Stimulated activated CD8-positive, alpha-beta memory T cell treated with anti-CD3 and anti-CD28 coated beads, Interleukin-15, amount 100 ng/mL, for 1 hour (primary cell): ENCODE measurements around the gene CGGBP1.
"Not testable (repeated sequence)": the region's sequence is repeated elsewhere in the genome, so short reads cannot be mapped to it uniquely, and the experiment has no call there.

ENCODE experiments used
- DNase-seq: peaks from one replicate; pipeline ENCODE4 v3.0.0-alpha.2; 2020; ENCODE audit warnings: low read depth

The CGGBP1 gene

DNA sequence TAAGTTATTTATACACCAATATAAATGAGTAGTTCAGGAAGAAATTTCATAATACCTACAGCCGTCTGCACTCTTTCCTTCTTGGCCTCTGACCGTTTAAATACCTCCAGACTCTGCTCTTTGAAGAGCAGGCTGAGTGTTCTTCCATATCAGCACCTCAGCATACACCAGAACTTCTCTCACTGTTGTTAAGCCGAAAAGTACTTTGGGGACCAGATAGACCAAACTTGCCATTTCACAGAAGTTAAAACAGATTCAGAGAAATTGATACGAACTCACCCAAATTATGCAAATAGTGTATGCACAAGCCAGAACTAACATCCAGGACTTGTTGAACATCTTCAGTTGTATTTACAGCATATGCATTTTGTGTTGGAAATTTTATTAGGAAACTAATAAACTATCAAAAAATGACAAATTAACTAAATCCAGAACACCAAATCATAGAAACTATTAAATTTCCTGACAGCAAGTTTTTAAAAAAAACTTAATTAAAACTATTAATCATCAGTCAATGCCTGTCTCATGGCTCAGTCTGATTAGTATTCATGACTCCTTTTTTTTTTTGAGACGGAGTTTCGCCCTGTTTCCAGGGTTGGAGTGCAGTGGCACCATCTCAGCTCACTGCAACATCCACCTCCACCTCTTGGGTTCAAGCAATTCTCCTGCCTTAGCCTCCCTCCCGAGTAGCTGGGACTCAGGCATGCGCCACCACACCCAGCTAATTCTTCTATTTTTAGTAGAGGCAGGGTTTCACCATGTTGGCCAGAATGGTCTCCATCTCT, 24.1 kb downstream of the CGGBP1 start:
- no peak for DNase-seq

DNA sequence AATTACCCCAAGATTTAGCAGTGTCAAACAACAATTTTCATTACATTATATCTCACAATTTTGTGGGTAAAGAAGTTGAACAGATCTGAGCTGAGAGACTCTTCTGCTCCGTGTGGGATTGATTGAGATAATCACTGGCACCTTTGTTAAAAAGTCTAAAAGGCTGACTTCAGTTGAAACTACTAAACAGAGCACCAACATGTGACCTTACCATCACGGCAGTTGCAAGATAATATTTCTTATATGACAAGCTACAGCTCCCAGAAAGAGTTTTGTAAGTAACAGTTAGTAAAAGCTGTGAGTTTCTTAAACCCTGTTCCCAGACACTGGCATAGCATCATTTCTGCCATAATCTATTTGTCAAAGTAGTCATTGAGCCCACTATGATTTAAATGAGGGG, 25.0 kb downstream of the CGGBP1 start:
- no peak for DNase-seq

DNA sequence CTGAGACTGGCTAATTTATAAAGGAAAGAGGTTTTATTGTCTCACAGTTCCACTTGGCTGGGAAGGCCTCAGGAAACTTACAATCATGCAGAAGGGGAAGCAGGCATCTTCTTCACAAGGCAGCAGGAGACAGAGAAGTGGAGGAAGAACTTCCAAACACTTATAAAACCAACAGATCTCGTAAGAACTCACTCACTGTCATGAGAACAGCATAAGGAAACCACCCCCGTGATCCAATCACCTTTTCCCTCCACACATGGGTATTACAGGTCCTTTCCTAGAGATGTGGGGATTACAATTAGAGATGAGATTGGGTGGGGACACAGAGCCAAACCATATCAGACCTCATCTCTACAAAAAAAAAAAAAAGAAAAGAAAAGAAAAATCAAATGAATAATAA, 25.7 kb downstream of the CGGBP1 start:
- DNase-seq = no peak

DNA sequence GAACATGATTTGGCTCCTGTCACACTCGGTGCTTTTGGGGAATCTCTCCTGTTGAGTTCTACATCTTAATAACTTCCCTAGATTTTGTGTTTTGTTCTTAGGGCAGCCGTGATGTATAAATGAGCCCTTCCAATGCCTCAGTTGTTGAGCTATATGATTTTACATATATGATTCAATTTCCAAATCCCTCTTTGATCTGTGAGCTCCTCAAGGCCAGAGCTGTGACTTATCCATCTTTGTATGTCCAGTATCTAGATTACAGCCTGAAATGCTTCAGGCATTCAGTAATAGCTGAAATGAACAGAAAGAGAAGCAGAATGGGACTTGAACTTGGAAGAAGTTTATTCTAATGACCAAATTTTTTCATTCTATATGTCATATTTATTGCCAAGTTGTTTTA, 26.6 kb downstream of the CGGBP1 start:
- no peak for DNase-seq

DNA sequence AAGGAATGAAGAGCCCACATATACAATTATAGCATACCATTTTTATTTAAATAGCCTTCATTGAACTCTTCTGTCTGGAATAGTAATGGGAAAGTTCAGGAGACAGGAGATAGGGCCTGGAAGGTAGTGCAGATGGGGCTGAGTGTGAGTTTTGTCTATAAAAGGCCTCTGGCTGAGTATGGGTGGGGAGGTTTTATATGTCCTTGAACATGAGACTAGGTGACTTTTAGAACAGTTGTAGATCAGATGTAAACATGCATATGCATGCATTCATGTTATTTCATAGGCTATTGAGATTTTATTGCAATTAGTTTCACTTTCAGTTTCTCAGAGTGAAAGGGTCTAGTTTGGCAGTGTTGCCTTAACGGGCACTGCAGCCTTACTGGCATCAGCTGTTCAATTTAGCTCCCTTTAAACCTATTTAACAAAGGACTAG, 27.1 kb downstream of the CGGBP1 start:
- no peak for DNase-seq

DNA sequence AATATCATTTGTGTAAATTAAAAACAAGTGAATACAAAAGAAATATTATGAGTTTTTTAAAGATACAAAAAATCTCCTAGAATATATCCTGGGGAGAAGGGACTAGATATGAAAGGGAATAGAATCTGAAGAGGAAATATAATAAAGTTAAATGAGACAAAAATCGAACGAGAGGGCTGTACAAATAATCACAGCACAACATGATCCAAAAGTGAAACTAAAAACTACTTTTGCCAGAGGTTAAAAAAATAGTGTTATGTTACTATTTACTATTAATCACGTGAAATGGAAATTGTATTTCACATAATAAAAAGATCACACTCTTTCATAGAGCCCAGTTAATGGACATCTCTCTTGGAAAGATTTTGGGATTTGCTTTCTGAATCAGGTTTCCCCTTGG, 28.6 kb downstream of the CGGBP1 start:
- no peak for DNase-seq

DNA sequence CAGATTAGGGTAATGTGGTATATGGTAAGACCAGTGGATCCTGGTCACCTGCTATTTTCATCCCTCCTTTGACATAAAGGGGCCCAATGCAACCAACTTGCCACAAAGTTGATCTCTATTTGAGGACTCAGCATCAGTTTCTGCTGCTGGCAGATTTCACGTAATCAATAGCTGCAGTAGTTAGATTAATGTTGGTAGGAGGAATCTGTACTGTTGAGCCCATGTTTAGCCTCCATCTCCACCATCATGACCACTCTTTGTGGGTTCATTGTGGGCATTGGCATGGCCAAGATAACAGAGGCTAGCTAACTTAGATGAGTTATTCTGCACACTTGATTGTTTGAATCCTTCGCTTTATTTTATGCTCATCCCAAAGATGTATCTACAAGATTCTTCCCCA, 29.9 kb downstream of the CGGBP1 start:
- no peak for DNase-seq

DNA sequence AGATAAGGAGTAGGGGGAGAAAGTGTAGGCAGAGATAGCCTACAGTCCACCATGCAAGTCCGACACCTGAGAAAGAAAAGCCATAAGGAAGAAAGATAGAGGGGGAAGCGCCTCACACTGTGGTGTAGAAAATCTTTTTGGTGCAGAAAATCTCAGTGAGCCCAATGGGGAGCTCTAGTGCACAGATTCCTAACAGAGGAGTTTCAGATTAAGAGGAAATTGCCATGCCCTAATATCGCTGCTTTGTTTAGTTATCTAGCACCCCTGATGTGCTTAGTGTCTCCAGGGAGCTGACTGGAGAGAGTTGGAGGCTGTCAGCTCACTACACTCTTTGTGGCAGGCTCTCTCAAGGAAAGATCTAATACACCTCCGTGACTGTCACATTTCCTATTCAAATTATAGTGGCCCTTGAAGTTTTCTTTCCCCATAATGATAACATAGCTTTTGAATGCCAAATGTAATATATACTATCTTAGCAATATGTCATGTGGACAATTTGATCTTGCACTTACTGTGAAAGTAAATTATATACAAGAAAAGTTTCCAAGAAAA, 33.7 kb downstream of the CGGBP1 start:
- no peak for DNase-seq

DNA sequence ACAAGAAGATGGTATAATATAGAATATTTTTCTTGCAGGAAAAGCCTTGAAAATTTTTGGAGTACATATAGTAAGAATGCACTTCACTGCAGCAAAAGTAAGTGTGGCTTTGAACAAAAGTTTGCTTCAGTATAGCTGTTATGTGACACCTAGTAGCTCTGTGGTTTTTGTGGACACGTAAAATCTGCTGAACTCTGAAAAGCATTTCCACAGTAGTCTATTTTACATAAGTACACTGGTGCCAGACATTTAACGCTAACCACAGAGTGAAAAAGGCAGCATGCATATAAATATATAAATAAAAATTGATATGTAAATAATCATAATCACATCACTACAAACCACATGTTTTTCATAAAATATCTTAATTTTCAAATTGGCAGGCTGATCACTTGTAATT, 39.8 kb downstream of the CGGBP1 start:
- DNase-seq = no peak

DNA sequence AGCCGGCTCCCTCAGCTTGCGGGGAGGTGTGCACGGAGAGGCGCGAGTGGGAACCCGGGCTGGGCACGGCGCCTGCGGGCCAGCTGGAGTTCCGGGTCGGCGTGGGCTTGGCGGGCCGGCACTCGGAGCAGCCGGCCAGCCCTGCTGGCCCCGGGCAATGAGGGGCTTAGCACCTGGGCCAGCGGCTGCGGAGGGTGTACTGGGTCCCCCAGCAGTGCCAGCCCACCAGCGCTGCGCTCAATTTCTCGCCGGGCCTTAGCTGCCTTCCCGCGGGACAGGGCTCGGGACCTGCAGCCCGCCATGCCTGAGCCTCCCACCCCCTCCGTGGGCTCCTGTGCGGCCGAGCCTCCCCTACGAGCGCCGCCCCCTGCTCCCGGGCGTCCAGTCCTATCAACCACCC, 43.1 kb downstream of the CGGBP1 start:
- not testable (repeated sequence) for DNase-seq

DNA sequence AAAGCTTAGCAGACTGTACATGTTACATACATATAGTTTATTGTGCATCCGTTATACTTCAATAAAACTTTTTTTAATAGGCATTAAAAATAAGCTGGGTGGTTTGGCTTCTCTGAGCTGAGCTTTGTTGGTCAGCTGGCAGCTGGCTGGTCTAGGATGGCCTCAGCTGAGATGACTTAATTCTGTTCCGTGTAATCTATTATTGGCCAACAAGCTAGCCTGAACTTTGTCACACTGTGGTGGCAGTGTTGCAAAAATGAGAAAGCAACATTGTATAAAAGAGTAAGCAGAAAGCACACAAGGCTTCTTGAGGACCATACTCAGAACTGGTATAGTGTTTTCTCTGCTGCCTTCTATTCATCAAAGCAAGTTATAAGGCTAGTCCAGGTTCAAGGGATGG, 45.2 kb downstream of the CGGBP1 start:
- no peak for DNase-seq

DNA sequence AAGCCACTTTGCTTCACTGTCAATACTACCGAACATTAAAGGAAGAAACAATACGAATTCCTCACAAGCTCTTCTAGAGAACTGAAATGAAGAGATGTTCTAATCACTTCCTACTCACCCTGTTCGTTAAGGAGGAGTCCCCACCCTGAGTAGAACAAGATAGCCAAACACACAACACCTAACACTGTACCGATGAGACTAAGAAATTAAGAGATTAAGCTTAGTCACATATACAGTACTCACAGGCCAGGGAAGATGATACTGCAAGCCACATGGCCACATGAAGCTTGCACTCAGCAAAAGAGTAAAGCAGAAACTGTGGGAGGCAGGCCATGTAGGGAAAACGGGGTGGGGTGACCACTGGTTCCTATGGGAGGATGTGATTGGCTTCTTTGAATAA, 48.0 kb downstream of the CGGBP1 start:
- no peak for DNase-seq

DNA sequence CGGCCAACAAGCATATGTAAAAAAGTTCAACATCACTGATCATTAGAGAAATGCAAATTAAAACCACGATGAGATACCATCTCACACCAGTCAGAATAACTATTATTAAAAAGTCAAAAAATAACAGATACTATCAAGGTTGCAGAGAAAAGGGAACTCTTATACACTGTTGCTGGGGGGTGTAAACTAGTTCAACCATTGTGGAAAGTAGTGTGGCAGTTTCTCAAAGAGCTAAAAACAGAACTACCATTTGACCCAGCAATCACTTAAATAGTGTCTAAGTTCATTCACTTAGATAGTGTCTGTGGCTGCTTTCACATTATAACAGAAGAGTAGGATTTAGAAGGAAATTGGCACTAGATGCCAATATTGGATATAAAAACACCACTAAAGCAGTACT, 49.7 kb downstream of the CGGBP1 start:
- no peak for DNase-seq

DNA sequence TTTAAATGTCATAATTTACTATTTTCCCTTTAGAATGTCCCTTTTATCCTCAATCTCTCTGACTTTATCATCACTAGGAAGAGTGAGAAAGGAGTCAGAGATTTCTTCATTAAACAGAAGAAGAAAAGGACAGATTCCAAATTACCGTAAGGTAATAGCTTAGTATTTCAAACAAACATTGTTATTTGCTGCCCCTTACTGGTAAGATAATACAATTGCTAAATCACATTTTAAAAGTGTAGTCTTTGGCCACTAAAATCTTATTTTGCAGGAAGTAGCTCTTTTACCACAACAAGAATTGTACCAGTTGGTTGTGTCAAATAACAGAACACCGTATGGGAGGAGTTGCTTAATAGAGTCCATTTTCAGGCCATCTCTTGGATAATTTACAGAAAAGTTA, 53.7 kb downstream of the CGGBP1 start:
- no peak for DNase-seq

DNA sequence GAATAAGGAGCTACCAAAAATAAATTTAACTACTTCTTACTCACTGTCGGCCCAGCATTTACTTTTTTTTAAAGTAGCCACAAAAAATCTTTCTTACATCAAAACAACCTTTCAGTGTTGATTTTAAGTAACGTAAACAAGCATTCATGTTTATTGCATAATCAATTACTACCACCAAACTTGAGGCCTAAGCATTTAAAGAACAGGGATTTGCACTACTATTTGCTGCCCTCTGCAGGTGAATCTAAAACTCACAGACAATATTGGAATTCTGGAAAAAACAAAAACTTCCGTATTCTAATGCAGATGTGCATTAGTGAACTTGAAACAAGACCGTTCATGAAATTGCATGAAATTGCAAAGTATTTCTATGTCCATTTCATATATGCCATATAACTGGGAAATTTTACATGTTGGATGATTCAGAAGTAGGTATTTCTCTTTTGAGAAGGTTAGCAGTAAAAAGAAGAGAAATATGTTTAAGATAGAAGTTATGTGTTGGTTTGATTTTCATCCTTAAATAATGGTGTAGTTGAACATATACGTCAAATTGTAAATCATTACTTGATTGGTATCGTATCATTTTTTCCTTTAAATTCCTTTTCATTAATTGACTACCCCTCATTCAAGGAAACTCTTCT, 55.6 kb downstream of the CGGBP1 start:
- DNase-seq = no peak

DNA sequence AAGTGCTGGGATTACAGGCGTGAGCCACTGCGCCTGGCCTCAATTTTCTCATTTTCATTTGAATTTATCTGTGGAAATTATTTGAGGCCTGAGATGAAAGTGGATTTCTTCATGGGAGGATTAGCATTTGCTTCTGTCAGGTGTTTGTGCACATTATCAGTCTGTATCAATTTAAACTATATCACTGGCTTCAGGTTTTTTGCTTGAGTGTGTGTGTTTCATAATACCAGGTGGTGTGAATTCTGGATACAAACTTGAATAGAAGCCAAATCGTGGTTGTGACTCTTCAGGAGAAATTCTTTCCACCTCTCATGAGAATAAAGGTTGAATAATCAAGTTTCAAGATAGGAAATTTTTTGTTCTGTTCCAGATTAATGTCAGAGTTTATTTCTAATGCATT, 56.4 kb downstream of the CGGBP1 start:
- DNase-seq = no peak
